Erythroblast (primary cell): ENCODE results near the gene CLCNKB.
"Not testable (repeated sequence)": the region's sequence is repeated elsewhere in the genome, so short reads cannot be mapped to it uniquely, and the experiment has no call there.

Experiments used
- DNase-seq, 2 experiments: peaks; one replicate each; lab custom pipeline; 2025; lab: John Stamatoyannopoulos, UW
- GATA1 ChIP-seq: IDR thresholded peaks from 2 replicates; pipeline ENCODE4 v1.6.1; 2011; ENCODE audit warnings: low read depth, mild to moderate bottlenecking, control low read depth, low read length, moderate library complexity
- POLR2A ChIP-seq: IDR thresholded peaks from 2 replicates; pipeline ENCODE4 v1.6.1; 2011; ENCODE audit warnings: mild to moderate bottlenecking, low read length

CLCNKB gene

GRCh38 chr1:16053781-16054502 lies 10.4 kb downstream of the CLCNKB start:
- peak; percentile 65 to 89 for DNase-seq
- TF ChIP-seq GATA1: no peak
- TF ChIP-seq POLR2A: no peak

- TF ChIP-seq GATA1: no peak
- TF ChIP-seq POLR2A: no peak
- no peak for DNase-seq
Observed at GRCh38 chr1:16054598-16055540, 11.3 kb downstream of the CLCNKB start.

- DNase-seq: peak; percentile 84 to 90
- TF ChIP-seq GATA1 (no peak), POLR2A (no peak)
Observed at GRCh38 chr1:16055613-16056520, 12.3 kb downstream of the CLCNKB start.

GRCh38 chr1:16056521-16056912 lies 12.9 kb downstream of the CLCNKB start:
- DNase-seq: not testable (repeated sequence)

- not testable (repeated sequence) for DNase-seq
Observed at GRCh38 chr1:16057314-16057915, 13.8 kb downstream of the CLCNKB start.

GRCh38 chr1:16058394-16059120 lies 15.0 kb downstream of the CLCNKB start:
- not testable (repeated sequence) for DNase-seq

- TF ChIP-seq GATA1 (no peak), POLR2A (no peak)
- no peak for DNase-seq
Observed at GRCh38 chr1:16061266-16061665, 17.7 kb downstream of the CLCNKB start.

GRCh38 chr1:16061989-16062686 lies 18.6 kb downstream of the CLCNKB start:
- DNase-seq: not testable (repeated sequence)

GRCh38 chr1:16062687-16063075 lies 19.1 kb downstream of the CLCNKB start:
- DNase-seq: not testable (repeated sequence)

- DNase-seq: no peak
- TF ChIP-seq GATA1 (no peak), POLR2A (no peak)
Observed at GRCh38 chr1:16063226-16063829, 19.7 kb downstream of the CLCNKB start.

GRCh38 chr1:16063921-16064320 lies 20.3 kb downstream of the CLCNKB start:
- TF ChIP-seq GATA1: no peak
- TF ChIP-seq POLR2A: no peak
- no peak for DNase-seq

GRCh38 chr1:16064536-16065268 lies 21.1 kb downstream of the CLCNKB start:
- DNase-seq: no peak
- TF ChIP-seq GATA1: no peak
- no peak for TF ChIP-seq POLR2A

GRCh38 chr1:16065269-16065576 lies 21.6 kb downstream of the CLCNKB start:
- DNase-seq: no peak

More at GRCh38 chr1:16065269-16065576, 21.6 kb downstream of the CLCNKB start:
- TF ChIP-seq POLR2A (no peak), GATA1 (no peak)
